ENCODE results near the gene ITPK1.

The ITPK1 gene

GRCh38 chr14:93100100-93100499 is 15.6 kb downstream of the ITPK1 start:
- Mint-ChIP-seq H3K27me3 (no peaks in the 10 kb centered on the region), H3K36me3 (no peaks in the 10 kb centered on the region), H3K4me3 (no peak overlapping the region), H3K27ac (no peak overlapping the region), H3K9me3 (no peaks in the 10 kb centered on the region), H3K4me1 (peaks cover 28% of the 10 kb centered on the region)

GRCh38 chr14:93099643-93100042 is 16.1 kb downstream of the ITPK1 start:
- H3K27me3 Mint-ChIP-seq, result no peaks in the 10 kb centered on the region
- no peaks in the 10 kb centered on the region for H3K36me3 Mint-ChIP-seq
- H3K27ac Mint-ChIP-seq, result no peak overlapping the region
- no peak overlapping the region for H3K4me3 Mint-ChIP-seq
- H3K4me1 Mint-ChIP-seq, result peaks cover 32% of the 10 kb centered on the region
- no peaks in the 10 kb centered on the region for H3K9me3 Mint-ChIP-seq

GRCh38 chr14:93099196-93099595 is 16.5 kb downstream of the ITPK1 start:
- no peaks in the 10 kb centered on the region for H3K9me3 Mint-ChIP-seq
- no peaks in the 10 kb centered on the region for H3K27me3 Mint-ChIP-seq
- H3K4me1 Mint-ChIP-seq, result peaks cover 31% of the 10 kb centered on the region
- no peaks in the 10 kb centered on the region for H3K36me3 Mint-ChIP-seq
- no peak overlapping the region for H3K27ac Mint-ChIP-seq
- H3K4me3 Mint-ChIP-seq, result no peak overlapping the region

GRCh38 chr14:93096691-93097322 is 18.9 kb downstream of the ITPK1 start:
- no peak overlapping the region for H3K4me3 Mint-ChIP-seq
- no peak overlapping the region for H3K27ac Mint-ChIP-seq
- H3K4me1 Mint-ChIP-seq, result peaks cover 22% of the 10 kb centered on the region
- no peaks in the 10 kb centered on the region for H3K27me3 Mint-ChIP-seq
- H3K9me3 Mint-ChIP-seq, result no peaks in the 10 kb centered on the region
- no peaks in the 10 kb centered on the region for H3K36me3 Mint-ChIP-seq

- Mint-ChIP-seq H3K27ac (no peak overlapping the region), H3K4me1 (peaks cover 25% of the 10 kb centered on the region), H3K9me3 (no peaks in the 10 kb centered on the region), H3K36me3 (no peaks in the 10 kb centered on the region), H3K27me3 (no peaks in the 10 kb centered on the region), H3K4me3 (no peak overlapping the region)
Measured at GRCh38 chr14:93095742-93096510, 19.8 kb downstream of the ITPK1 start.

GRCh38 chr14:93094121-93094918 is 21.4 kb downstream of the ITPK1 start:
- no peaks in the 10 kb centered on the region for H3K36me3 Mint-ChIP-seq
- no peak overlapping the region for H3K27ac Mint-ChIP-seq
- no peak overlapping the region for H3K4me3 Mint-ChIP-seq
- H3K27me3 Mint-ChIP-seq, result no peaks in the 10 kb centered on the region
- H3K4me1 Mint-ChIP-seq, result peaks cover 28% of the 10 kb centered on the region
- H3K9me3 Mint-ChIP-seq, result no peaks in the 10 kb centered on the region

GRCh38 chr14:93092606-93093556 is 22.8 kb downstream of the ITPK1 start:
- Mint-ChIP-seq H3K27me3 (no peaks in the 10 kb centered on the region), H3K4me3 (no peak overlapping the region), H3K27ac (no peak overlapping the region), H3K36me3 (no peaks in the 10 kb centered on the region), H3K4me1 (peaks cover 28% of the 10 kb centered on the region), H3K9me3 (no peaks in the 10 kb centered on the region)

- no peak overlapping the region for H3K27ac Mint-ChIP-seq
- no peaks in the 10 kb centered on the region for H3K36me3 Mint-ChIP-seq
Measured at GRCh38 chr14:93091666-93092065, 24.1 kb downstream of the ITPK1 start.

GRCh38 chr14:93090826-93091555 is 24.7 kb downstream of the ITPK1 start:
- Mint-ChIP-seq H3K4me1 (peaks cover 34% of the 10 kb centered on the region), H3K4me3 (no peak overlapping the region), H3K36me3 (no peaks in the 10 kb centered on the region), H3K9me3 (no peaks in the 10 kb centered on the region), H3K27me3 (no peaks in the 10 kb centered on the region), H3K27ac (no peak overlapping the region)

More at GRCh38 chr14:93091666-93092065, 24.1 kb downstream of the ITPK1 start:
- Mint-ChIP-seq H3K27me3 (no peaks in the 10 kb centered on the region), H3K4me1 (peaks cover 34% of the 10 kb centered on the region), H3K9me3 (no peaks in the 10 kb centered on the region), H3K4me3 (no peak overlapping the region)

GRCh38 chr14:93089521-93090269 is 26.0 kb downstream of the ITPK1 start:
- no peak overlapping the region for H3K27ac Mint-ChIP-seq
- H3K9me3 Mint-ChIP-seq, result no peaks in the 10 kb centered on the region
- H3K36me3 Mint-ChIP-seq, result no peaks in the 10 kb centered on the region
- no peaks in the 10 kb centered on the region for H3K27me3 Mint-ChIP-seq
- H3K4me1 Mint-ChIP-seq, result peaks cover 31% of the 10 kb centered on the region
- H3K4me3 Mint-ChIP-seq, result no peak overlapping the region

GRCh38 chr14:93086441-93087055 is 29.2 kb downstream of the ITPK1 start:
- Mint-ChIP-seq H3K27ac (no peak overlapping the region), H3K9me3 (no peaks in the 10 kb centered on the region), H3K27me3 (no peaks in the 10 kb centered on the region), H3K4me3 (no peak overlapping the region), H3K4me1 (peaks cover 42% of the 10 kb centered on the region), H3K36me3 (no peaks in the 10 kb centered on the region)

- no peak overlapping the region for H3K27ac Mint-ChIP-seq
- H3K36me3 Mint-ChIP-seq, result no peaks in the 10 kb centered on the region
- H3K27me3 Mint-ChIP-seq, result no peaks in the 10 kb centered on the region
- no peaks in the 10 kb centered on the region for H3K9me3 Mint-ChIP-seq
- H3K4me1 Mint-ChIP-seq, result peaks cover 42% of the 10 kb centered on the region
- H3K4me3 Mint-ChIP-seq, result no peak overlapping the region
Measured at GRCh38 chr14:93085911-93086310, 29.8 kb downstream of the ITPK1 start.

- Mint-ChIP-seq H3K27me3 (no peaks in the 10 kb centered on the region), H3K36me3 (no peaks in the 10 kb centered on the region), H3K4me1 (peaks cover 37% of the 10 kb centered on the region), H3K27ac (no peak overlapping the region), H3K4me3 (no peak overlapping the region), H3K9me3 (no peaks in the 10 kb centered on the region)
Measured at GRCh38 chr14:93084866-93085857, 30.6 kb downstream of the ITPK1 start.
